ENCODE measurements around the gene ERICH4.

ERICH4 gene

DNA sequence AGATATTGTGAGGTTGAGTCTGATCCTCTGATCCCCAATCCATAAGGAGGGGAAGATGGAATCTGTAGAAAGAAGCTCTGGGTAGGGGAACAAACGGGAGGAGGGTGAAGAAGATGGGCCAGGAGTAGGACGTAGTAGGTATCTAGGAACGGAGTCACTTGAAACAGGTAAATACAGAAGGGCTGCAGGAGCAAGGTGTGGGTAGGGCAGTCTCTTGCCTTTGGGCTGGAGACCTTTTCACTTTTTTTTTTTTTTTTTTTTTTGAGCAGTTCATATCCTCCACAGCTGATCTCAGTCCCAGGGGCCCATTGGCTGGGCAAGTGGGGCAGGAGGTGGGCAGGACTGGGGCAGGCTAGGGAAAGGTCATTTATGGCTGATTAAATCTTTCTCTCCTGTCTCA, 43.9 kb upstream of the ERICH4 start:
- Histone ChIP-seq H3K4me3 (ENCODE audit: low read depth in 1 of 2, low read length in 1 of 2) (no peak overlapping the region), H3K27ac (no peak overlapping the region), H3K9me3 (no peaks in the 10 kb centered on the region), H3K36me3 (no peaks in the 10 kb centered on the region), H3K27me3 (no peaks in the 10 kb centered on the region), H3K4me1 (ENCODE audit: control insufficient read depth in 1 of 2, insufficient read depth in 1 of 2, low read depth in 1 of 2, low read length in 1 of 2) (peaks cover 28 to 31% of the 10 kb centered on the region in 2 experiments)
- TF ChIP-seq, protein P1, sequence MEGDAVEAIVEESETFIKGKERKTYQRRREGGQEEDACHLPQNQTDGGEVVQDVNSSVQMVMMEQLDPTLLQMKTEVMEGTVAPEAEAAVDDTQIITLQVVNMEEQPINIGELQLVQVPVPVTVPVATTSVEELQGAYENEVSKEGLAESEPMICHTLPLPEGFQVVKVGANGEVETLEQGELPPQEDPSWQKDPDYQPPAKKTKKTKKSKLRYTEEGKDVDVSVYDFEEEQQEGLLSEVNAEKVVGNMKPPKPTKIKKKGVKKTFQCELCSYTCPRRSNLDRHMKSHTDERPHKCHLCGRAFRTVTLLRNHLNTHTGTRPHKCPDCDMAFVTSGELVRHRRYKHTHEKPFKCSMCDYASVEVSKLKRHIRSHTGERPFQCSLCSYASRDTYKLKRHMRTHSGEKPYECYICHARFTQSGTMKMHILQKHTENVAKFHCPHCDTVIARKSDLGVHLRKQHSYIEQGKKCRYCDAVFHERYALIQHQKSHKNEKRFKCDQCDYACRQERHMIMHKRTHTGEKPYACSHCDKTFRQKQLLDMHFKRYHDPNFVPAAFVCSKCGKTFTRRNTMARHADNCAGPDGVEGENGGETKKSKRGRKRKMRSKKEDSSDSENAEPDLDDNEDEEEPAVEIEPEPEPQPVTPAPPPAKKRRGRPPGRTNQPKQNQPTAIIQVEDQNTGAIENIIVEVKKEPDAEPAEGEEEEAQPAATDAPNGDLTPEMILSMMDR (IDR thresholded peaks at IDR 0.05) = no peak

DNA sequence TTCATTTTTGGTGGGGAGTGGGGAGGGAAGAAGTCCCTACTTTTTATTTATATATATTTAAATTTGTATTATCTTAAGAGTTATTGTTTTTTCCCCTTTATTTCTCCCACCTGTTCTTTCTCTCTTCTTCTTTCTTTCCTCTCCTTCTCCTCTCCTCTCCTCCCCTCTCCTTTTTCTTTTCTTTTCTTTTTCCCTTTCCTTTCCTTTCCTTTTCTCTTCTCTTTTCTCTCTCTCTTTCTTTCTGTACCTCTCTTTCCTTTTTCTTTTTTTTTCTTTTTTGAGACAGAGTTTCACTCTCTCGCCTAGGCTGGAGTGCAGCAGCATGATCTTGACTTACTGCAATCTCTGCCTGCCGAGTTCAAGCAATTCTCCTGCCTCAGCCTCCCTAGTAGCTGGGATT, 43.4 kb upstream of the ERICH4 start:
- no peaks in the 10 kb centered on the region for H3K9me3 ChIP-seq
- TF ChIP-seq, protein P1 (IDR thresholded peaks at IDR 0.05) = no peak
- peaks cover 27 to 28% of the 10 kb centered on the region in 2 experiments for H3K4me1 ChIP-seq (ENCODE audit: control insufficient read depth in 1 of 2, insufficient read depth in 1 of 2, low read depth in 1 of 2, low read length in 1 of 2)
- no peaks in the 10 kb centered on the region for H3K36me3 ChIP-seq
- H3K27ac ChIP-seq = no peak overlapping the region
- H3K27me3 ChIP-seq = no peaks in the 10 kb centered on the region
- H3K4me3 ChIP-seq (ENCODE audit: low read depth in 1 of 2, low read length in 1 of 2) = no peak overlapping the region

DNA sequence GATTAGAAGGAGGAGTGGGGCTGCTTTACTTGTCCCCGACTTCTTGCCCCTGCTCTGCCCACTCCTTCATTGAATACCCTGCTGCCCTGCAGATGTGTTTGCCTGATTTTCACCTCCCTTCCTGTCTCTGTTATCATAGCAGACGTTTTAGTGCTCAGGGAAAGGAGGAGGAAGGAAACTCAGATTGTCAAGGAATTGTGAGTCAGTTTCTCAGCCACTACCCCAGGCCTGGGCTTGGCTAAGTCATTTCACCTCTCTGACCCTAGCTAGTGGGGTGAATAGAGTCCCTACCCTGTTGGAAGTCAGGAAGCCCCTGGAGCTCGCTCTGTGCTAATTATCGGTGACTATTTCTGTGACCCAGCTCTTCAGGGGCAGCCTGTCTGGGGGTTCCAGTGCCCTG, 41.5 kb upstream of the ERICH4 start:
- no peaks in the 10 kb centered on the region for H3K27me3 ChIP-seq
- H3K4me1 ChIP-seq (ENCODE audit: control insufficient read depth in 1 of 2, insufficient read depth in 1 of 2, low read depth in 1 of 2, low read length in 1 of 2) = peaks cover 34 to 35% of the 10 kb centered on the region in 2 experiments
- no peaks in the 10 kb centered on the region for H3K36me3 ChIP-seq
- H3K27ac ChIP-seq = no peak overlapping the region
- TF ChIP-seq, protein P1 (IDR thresholded peaks at IDR 0.05) = no peak
- no peak overlapping the region for H3K4me3 ChIP-seq (ENCODE audit: low read depth in 1 of 2, low read length in 1 of 2)
- no peaks in the 10 kb centered on the region for H3K9me3 ChIP-seq

DNA sequence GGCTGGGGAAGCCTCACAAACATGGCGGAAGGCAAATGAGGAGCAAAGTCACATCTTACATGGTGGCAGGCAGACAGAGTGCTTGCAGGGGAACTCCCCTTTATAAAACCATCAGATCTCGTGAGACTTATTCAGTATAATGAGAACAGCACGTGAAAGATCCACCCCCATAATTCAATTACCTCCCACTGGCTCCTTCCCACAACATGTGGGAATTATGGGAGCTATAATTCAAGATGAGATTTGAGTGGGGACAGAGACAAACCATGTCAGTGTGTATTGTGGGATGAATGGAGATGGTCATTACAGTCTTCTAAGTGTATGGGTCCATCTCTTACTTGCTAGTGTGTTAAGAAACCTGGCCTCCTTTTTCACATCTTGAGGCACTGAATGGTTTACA, 40.9 kb upstream of the ERICH4 start:
- H3K9me3 ChIP-seq = no peaks in the 10 kb centered on the region
- H3K27me3 ChIP-seq = no peaks in the 10 kb centered on the region
- H3K36me3 ChIP-seq = no peaks in the 10 kb centered on the region
- TF ChIP-seq, protein P1 (IDR thresholded peaks at IDR 0.05) = no peak
- no peak overlapping the region for H3K27ac ChIP-seq
- peaks cover 34 to 35% of the 10 kb centered on the region in 2 experiments for H3K4me1 ChIP-seq (ENCODE audit: control insufficient read depth in 1 of 2, insufficient read depth in 1 of 2, low read depth in 1 of 2, low read length in 1 of 2)
- H3K4me3 ChIP-seq (ENCODE audit: low read depth in 1 of 2, low read length in 1 of 2) = no peak overlapping the region

DNA sequence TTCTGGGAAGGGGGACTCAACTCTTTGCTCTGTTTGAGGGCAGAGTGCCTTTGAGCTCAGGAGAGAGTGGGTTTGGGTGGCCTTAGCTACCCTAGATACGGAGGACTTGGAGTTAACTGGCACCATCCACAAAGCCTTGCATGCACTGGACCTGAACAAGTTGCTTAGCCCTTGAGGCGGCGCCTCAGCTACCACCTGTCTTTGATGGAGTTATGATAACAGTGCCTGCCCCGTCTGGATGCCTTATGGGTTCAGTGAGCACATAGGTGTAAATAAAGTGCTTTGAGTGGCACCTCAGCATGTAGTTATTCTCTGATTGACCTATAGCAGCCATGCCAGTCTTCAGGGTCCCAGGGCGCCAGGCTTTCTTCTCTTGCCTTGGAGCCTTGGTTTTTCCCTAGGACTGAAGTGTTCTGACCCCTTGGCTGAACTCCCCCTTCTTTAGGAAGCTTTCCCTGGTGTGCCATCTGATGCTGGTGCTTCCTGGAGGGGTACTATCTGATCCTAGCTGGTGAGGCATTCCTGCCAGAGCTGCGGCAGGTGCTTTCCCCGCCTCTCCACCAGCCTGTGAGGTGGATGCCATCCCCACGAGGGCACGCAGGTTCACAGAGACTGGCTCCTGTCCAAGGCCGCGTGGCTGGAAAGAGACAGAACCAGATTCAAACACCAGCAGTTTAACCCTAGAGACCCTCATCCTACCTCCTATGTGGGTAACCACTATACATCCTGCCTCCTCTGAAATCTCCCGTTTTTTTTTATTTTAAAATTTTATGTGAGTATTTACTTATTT, 39.6 kb upstream of the ERICH4 start:
- no peak overlapping the region for H3K27ac ChIP-seq
- no peaks in the 10 kb centered on the region for H3K9me3 ChIP-seq
- peaks cover 34 to 38% of the 10 kb centered on the region in 2 experiments for H3K4me1 ChIP-seq (ENCODE audit: control insufficient read depth in 1 of 2, insufficient read depth in 1 of 2, low read depth in 1 of 2, low read length in 1 of 2)
- H3K27me3 ChIP-seq = no peaks in the 10 kb centered on the region
- no peak overlapping the region for H3K4me3 ChIP-seq (ENCODE audit: low read depth in 1 of 2, low read length in 1 of 2)
- H3K36me3 ChIP-seq = no peaks in the 10 kb centered on the region
- TF ChIP-seq, protein P1 (IDR thresholded peaks at IDR 0.05) = no peak

Data from neutrophil (primary cell).